ENCODE results near the gene TK1.

The TK1 gene

GRCh38 chr17:78135858-78136500 is 50.9 kb downstream of the TK1 start:
- no peak for DNase-seq

DNA sequence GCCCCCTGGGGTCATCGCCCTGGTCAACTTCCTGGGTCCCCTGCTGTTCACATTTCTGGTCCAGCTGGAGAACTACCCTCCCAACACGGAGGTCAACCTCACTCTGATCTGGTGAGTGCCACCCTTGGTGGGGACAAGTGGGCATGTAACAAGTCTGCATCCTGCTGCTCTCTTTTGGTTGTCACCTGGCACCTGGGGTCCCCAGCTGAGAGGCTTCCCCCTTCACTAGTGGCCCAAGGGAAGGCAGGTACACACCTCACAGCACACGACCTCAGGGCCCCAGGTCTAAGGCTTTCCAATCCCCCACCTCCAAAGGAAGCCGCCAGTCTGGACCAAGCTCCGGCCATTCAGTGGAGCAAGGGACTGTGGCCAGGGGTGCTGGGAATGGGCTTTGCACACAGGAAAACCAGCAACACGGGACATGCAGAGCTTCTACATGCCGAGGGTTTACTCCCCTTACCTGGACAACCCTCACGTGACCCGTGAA is 51.9 kb downstream of the TK1 start:
- DNase-seq: no peak

- DNase-seq: peak in 15 of 51 donors; percentile 20 to 69 (median 41)
These were observed 52.6 kb downstream of the TK1 start for GRCh38 chr17:78133971-78134898.

- no peak for DNase-seq
These were observed 53.5 kb downstream of the TK1 start for GRCh38 chr17:78133179-78133951.

- no peak for DNase-seq
These were observed 54.1 kb downstream of the TK1 start for GRCh38 chr17:78132767-78133178.

GRCh38 chr17:78132084-78132676 is 54.7 kb downstream of the TK1 start:
- DNase-seq: no peak

DNA sequence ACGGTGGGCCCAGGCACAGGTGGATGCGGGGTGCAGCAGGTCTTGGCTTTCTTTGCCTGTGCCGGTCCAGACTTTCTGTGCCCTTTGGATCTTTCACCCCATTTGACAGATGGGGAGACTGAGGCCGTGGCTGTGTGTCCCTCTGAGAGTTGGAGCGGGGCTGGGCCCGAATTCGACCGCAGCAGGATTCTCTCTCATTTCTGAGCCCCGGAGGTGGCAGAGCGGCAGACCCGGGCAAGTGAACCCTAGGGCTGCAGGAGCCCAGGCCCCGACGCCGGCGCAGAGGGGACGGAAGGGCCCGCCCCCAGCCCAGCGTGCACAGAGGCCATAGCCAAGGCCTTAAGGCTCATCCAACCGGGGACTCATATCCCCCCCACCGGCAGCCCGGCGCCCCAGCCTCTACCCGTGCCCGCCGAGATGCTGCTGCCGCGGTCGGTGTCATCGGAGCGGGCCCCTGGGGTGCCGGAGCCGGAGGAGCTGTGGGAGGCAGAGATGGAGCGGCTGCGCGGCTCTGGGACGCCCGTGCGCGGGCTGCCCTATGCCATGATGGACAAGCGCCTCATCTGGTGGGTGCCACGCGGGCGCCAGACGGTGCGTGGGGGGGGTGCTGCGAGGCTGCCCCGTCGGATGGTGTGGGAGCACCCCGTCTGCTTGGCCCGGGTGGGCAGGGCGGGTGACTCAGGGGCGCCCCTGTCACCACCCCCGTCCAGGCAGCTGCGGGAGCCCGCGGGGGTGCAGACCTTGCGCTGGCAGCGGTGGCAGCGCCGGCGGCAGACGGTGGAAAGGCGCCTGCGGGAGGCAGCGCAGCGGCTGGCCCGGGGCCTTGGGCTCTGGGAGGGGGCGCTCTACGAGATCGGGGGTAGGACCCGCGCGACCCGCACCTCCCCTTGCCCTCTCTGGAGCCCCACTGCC is 55.4 kb downstream of the TK1 start:
- DNase-seq: peak in 18 of 51 donors; percentile 12 to 75 (median 46)

GRCh38 chr17:78130437-78131101 is 56.3 kb downstream of the TK1 start, which contains the start of gene TMC8:
TMC8 (plus strand) TSS chr17:78130771; CDS start chr17:78131589, 818 bp downstream.
- DNase-seq: peak in 7 of 51 donors; percentile 19 to 39 (median 36)

DNA sequence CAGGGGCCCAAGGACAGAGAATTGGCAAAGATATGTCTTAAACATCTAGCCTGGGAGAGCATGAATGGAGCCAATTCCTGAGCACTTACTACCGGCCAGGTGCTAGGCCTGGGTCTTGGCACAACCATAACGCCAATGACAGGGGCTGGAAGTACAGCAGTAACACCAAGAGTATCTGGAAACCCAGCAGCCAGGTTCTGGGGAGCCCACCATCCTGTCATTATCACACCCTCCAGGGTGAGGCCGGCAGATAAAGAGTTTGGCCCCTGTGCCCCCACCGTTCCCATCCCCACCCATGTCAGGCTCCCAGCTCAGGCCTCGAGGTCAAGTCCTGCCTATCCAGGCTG is 56.8 kb downstream of the TK1 start:
- no peak for DNase-seq

GRCh38 chr17:78129351-78130089 is 57.3 kb downstream of the TK1 start:
- no peak for DNase-seq

GRCh38 chr17:78128551-78129350 is 58.1 kb downstream of the TK1 start, which contains the start of gene TMC6:
TMC6 (minus strand) TSS chr17:78128755; CDS start chr17:78126832, 1,923 bp downstream.
- peak in 32 of 51 donors; percentile 25 to 78 (median 48) for DNase-seq

- DNase-seq: peak in 16 of 51 donors; percentile 22 to 74 (median 58)
These were observed 58.8 kb downstream of the TK1 start for GRCh38 chr17:78127888-78128550.

DNA sequence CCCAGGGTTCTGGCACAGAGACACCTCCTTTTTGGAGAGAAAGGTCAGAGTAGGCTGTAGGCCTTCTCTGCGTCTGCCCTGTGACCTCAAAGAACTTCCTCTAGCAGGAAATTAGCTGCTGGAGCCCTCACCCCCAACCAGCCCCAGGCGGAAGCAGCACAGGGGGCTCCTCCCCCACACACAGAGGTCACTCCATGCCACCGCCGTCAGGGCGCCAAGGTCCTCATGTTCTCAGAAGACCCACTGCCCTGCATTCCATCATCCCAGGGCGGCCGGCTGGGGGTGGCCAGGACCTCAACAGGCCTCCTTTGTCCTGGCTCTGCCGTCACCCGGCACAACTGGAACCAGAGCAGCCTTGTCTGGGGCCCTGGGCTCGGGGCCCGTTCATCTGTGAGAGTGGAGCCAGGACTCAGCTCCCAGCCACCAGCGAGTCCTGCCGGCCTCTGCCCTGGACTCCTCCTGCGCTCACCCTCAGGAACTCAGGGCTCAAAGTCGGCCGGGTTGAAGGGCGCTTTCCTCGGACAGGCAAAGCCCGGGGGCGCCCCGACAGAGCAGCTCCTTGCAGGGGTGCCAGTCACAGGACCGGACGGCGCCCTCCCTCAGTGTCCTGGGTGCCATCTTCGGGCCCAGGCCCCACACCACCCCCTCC is 59.5 kb downstream of the TK1 start:
- peak in 49 of 51 donors; percentile 22 to 96 (median 82) for DNase-seq

- DNase-seq: no peak
These were observed 60.0 kb downstream of the TK1 start for GRCh38 chr17:78126895-78127238.

GRCh38 chr17:78125976-78126894 is 60.6 kb downstream of the TK1 start:
- no peak for DNase-seq

Data from hypothalamus (tissue), 51 donors.